ENCODE data around the gene CMTM6.

- no peak for TF ChIP-seq CTCF (IDR thresholded peaks at IDR 0.05)
- TF ChIP-seq POLR2AphosphoS5 (IDR thresholded peaks at IDR 0.05) = no peak
- no peak for TF ChIP-seq POLR2A (IDR thresholded peaks at IDR 0.05; ENCODE audit: low read depth)
Measured at GRCh38 chr3:32532434-32532833, 29.8 kb upstream of the CMTM6 start.

Measured in esophagus muscularis mucosa (tissue), 3 donors.